ENCODE results near the gene NAA80. TPM values are rescaled to one million over a fixed set of nuclear protein-coding genes. Genes with fewer than 3 reads are reported as not detected.
A peak's percentile ranks its signal among the peaks of the same experiment; 100 is the strongest.

Gene NAA80, protein sequence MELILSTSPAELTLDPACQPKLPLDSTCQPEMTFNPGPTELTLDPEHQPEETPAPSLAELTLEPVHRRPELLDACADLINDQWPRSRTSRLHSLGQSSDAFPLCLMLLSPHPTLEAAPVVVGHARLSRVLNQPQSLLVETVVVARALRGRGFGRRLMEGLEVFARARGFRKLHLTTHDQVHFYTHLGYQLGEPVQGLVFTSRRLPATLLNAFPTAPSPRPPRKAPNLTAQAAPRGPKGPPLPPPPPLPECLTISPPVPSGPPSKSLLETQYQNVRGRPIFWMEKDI
- 2.4 and 4.6 TPM in 2 replicates for total RNA-seq (2014; rRNA removed; shearing (Covaris generic))

GRCh38 chr3:50298836-50299637 is at the start of gene NAA80, which contains the start of gene HYAL3:
NAA80 (minus strand) TSS chr3:50299405; CDS start chr3:50297463, 1,942 bp downstream.
HYAL3 (minus strand) TSS chr3:50299405; CDS start chr3:50295602, 3,803 bp downstream.
- DNase-seq (ENCODE audit: low spot score) = peak; percentile 91

- peak; percentile 61 for DNase-seq (ENCODE audit: low spot score)
Measured at GRCh38 chr3:50347187-50347813, 48.1 kb upstream of the NAA80 start.

- DNase-seq (ENCODE audit: low spot score) = no peak
Measured at GRCh38 chr3:50345586-50346234, 46.5 kb upstream of the NAA80 start, which contains the start of gene ZMYND10. ZMYND10 (minus strand) TSS chr3:50345732; CDS start chr3:50345579, 153 bp downstream.

- no peak for DNase-seq (ENCODE audit: low spot score)
Measured at GRCh38 chr3:50345008-50345407, 45.8 kb upstream of the NAA80 start.

DNA sequence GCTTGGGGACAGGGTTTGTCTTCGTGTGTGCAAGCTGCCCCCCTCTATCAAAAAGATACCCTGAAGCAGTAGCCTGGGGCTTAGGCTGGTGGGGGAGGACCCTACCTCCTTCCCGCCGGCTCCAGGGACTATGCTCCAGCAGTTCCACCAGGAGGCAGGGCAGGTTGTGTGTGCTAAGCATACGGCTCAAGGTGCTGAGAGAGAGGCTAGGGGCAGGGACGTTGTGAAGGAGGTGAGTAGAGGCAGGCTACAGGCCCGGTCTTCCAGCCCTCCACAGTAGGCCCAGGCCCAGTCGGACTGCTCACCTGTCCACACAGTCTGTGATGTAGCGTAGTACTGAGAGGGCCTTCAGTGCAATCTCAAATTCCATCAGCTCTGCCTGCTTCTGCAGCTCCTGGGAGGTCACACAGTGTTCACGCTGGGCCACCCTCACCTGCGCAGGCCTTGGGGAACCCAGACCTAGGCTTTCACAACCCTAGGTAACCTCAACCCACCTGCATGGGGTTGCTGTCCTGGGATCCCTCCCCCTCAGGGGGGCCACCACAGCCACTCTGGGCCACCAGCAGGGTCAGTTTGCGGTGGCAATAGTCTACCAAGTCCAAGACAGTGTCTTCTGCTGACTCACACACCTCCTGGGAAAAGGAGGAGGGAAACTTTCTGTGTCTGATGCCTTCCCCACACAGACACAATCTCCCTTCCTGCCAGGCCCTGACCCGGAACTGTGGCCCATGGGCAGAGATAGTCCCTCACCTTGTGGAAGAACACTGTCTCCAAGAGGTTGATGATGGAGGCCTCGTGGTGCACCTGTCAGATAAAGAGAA is 43.8 kb upstream of the NAA80 start:
- DNase-seq (ENCODE audit: low spot score) = no peak

- DNase-seq (ENCODE audit: low spot score) = no peak
Measured at GRCh38 chr3:50341996-50342650, 42.9 kb upstream of the NAA80 start.

DNA sequence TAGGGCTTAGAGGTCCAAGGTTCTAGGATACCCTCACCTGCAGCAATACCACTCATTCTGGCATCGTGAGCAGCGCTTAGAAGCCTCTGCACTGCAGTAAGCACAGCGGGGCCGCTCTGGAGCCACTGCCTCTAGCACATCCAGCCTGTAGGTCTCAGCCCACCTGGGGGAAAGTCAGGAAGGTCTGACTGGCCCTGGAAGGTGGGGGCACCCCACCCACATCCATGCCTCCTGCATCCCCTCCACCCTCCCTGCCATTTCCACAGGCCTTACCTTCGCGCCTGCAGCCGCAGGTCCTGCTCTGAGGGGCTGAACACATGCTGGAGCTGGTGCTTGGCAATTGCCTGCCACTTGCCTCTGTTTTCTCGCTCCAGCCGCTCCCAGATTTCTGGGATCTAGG is 42.3 kb upstream of the NAA80 start:
- no peak for DNase-seq (ENCODE audit: low spot score)

- DNase-seq (ENCODE audit: low spot score) = no peak
Measured at GRCh38 chr3:50340448-50341329, 41.5 kb upstream of the NAA80 start, which contains the start of gene RASSF1. RASSF1 (minus strand) TSS chr3:50340836; CDS start chr3:50340805, 31 bp downstream.

DNA sequence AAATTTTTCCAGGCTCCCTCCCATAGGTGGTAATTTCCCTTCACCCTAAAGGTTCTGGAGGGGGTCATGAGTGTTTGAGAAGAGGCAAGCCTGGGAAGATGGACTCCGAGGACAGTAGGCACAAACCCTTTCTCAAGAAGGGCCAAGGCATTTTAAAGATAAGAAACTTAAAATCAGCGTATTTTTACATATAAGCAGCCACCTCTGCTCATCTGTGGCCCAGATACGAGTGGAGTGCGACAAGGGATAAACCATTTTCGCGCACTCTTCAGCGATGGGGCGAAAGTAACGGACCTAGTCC is 40.9 kb upstream of the NAA80 start:
- DNase-seq (ENCODE audit: low spot score) = no peak

DNA sequence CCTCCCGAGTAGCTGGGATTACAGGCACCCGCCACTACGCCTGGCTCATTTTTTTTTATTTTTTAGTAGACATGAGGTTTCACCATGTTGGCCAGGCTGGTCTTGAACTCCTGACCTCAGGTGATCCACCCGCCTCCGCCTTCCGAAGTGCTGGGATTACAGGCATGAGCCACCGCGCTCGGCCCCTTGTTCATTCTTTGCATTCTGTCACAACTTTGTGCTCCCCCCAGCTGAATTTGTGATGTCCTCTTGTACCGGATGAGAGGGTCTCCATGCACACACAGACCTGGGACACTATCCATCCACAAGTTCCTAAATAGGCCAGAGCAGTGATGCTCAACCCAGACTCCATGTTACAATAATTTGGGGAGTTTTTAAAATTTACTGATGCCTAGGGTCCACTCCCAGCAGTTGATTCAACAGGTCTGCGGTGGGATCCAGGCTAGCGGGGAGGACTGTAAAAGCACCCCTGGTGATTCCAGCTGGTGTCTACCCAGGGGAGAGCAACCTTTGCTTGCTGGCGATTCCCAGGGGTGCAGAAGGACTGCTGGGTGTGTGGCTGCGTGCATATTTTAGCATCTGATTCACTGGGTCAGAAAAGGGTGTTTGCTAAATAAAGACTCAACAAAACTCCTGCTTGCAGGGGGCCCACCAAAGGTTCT is 40.4 kb upstream of the NAA80 start:
- DNase-seq (ENCODE audit: low spot score) = no peak

GRCh38 chr3:50338965-50339364 is 39.8 kb upstream of the NAA80 start:
- DNase-seq (ENCODE audit: low spot score) = no peak

GRCh38 chr3:50337175-50337861 is 38.1 kb upstream of the NAA80 start:
- DNase-seq (ENCODE audit: low spot score) = peak; percentile 97

GRCh38 chr3:50336452-50337174 is 37.4 kb upstream of the NAA80 start:
- DNase-seq (ENCODE audit: low spot score) = no peak

- no peak for DNase-seq (ENCODE audit: low spot score)
Measured at GRCh38 chr3:50334339-50335075, 35.3 kb upstream of the NAA80 start.

- DNase-seq (ENCODE audit: low spot score) = no peak
Measured at GRCh38 chr3:50333744-50334328, 34.6 kb upstream of the NAA80 start.

DNA sequence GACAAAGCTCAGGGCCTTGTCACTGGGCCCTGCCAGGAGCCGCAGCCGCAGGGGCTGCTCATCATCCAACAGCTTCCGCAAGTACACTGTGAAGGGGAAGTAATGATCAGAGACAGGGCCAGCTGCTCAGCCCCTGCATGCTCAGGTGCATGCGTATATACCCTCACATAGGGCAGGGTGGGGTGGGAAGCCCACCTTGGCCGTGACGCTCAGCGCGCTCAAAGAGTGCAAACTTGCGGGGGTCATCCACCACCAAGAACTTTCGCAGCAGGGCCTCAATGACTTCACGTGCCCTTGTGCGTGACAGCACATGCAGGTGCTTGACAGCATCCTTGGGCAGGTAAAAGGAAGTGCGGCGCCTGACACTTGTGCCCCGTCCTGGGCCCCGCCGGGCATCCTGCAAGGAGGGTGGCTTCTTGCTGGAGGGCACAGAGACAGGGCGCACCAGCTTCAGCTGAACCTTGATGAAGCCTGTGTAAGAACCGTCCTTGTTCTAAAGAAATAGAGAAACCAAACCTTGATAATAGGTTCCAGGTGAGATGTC is 32.2 kb upstream of the NAA80 start:
- DNase-seq (ENCODE audit: low spot score) = no peak

All from H4 (cell line).